Hematopoietic multipotent progenitor cell treated with erythropoietin and hydrocortisone succinate and interleukin-3 and kit ligand, for 8 days (in vitro differentiated cells): ENCODE results near the gene PSENEN.

Source experiments
- DNase-seq: peaks from one replicate; pipeline ENCODE4 v3.0.0-alpha.2; 2015

PSENEN gene

GRCh38 chr19:35745328-35746086 is at the start of gene PSENEN, which contains the start of gene U2AF1L4:
Gene PSENEN (plus strand): TSS chr19:35745651. CDS start chr19:35745931, 280 bp downstream.
Gene U2AF1L4 (minus strand): TSS chr19:35745418. CDS start chr19:35745391, 27 bp downstream.
- peak; percentile 100 for DNase-seq

GRCh38 chr19:35695895-35696422 is 49.5 kb upstream of the PSENEN start:
- no peak for DNase-seq

- no peak for DNase-seq
These were observed 48.6 kb upstream of the PSENEN start for GRCh38 chr19:35696835-35697234.

GRCh38 chr19:35702223-35703012 is 43.0 kb upstream of the PSENEN start:
- DNase-seq = peak; percentile 98

GRCh38 chr19:35703343-35703742 is 42.1 kb upstream of the PSENEN start:
- no peak for DNase-seq

- peak; percentile 70 for DNase-seq
These were observed 41.2 kb upstream of the PSENEN start, which contains the start of gene ZBTB32 for GRCh38 chr19:35704218-35704617. Gene ZBTB32 (plus strand): TSS chr19:35704558. CDS start chr19:35714627, 10,069 bp downstream.

GRCh38 chr19:35708391-35708790 is 37.1 kb upstream of the PSENEN start:
- DNase-seq = no peak

GRCh38 chr19:35710784-35711723 is 34.4 kb upstream of the PSENEN start:
- peak; percentile 16 for DNase-seq

- DNase-seq = peak; percentile 52
These were observed 32.6 kb upstream of the PSENEN start for GRCh38 chr19:35712567-35713505.

- DNase-seq = no peak
These were observed 32.0 kb upstream of the PSENEN start for GRCh38 chr19:35713506-35713850.

GRCh38 chr19:35713904-35714495 is 31.5 kb upstream of the PSENEN start:
- peak; percentile 60 for DNase-seq

GRCh38 chr19:35714601-35715354 is 30.7 kb upstream of the PSENEN start:
- DNase-seq = peak; percentile 28

GRCh38 chr19:35715355-35715809 is 30.1 kb upstream of the PSENEN start:
- no peak for DNase-seq

- no peak for DNase-seq
These were observed 29.3 kb upstream of the PSENEN start for GRCh38 chr19:35715981-35716800.

- peak; percentile 96 for DNase-seq
These were observed 28.4 kb upstream of the PSENEN start for GRCh38 chr19:35716801-35717664.

GRCh38 chr19:35717665-35718344 is 27.6 kb upstream of the PSENEN start, which contains the start of gene KMT2B:
Gene KMT2B (plus strand): TSS chr19:35718003. CDS start chr19:35718019, 16 bp downstream.
- DNase-seq = no peak

- DNase-seq = peak; percentile 17
These were observed 27.0 kb upstream of the PSENEN start for GRCh38 chr19:35718345-35719041.
